DOHH2 (cell line): ENCODE data around the gene NTNG1.

ENCODE experiments used
- H3F3A ChIP-seq: fragments of 200-600 bp; sonication (generic), shearing (Covaris generic); 2 replicates; pipeline ENCODE4 v1.6.0; 2016; ENCODE audit warnings: antibody characterized with exemption, mild to moderate bottlenecking; ENCODE audit not compliant: control insufficient read depth, insufficient read depth
- H3K27ac ChIP-seq: fragments of 200-600 bp; sonication (generic); 2 replicates; pipeline ENCODE4 v1.5.1; 2014; ENCODE audit warnings: low read depth, mild to moderate bottlenecking, low read length, moderate library complexity
- H3K27me3 ChIP-seq: fragments of 200-600 bp; sonication (generic); 2 replicates; pipeline ENCODE4 v1.6.1; 2014; ENCODE audit warnings: mild to moderate bottlenecking, low read length, mixed read lengths; ENCODE audit not compliant: control insufficient read depth
- H3K36me3 ChIP-seq: fragments of 200-600 bp; sonication (generic); 2 replicates; pipeline ENCODE4 v1.6.1; 2014; ENCODE audit warnings: mild to moderate bottlenecking, low read length, moderate library complexity, mixed read lengths; ENCODE audit not compliant: control insufficient read depth
- H3K4me1 ChIP-seq: fragments of 200-600 bp; sonication (generic); 2 replicates; pipeline ENCODE4 v1.6.1; 2014; ENCODE audit warnings: mild to moderate bottlenecking, low read length, mixed read lengths; ENCODE audit not compliant: control insufficient read depth
- H3K4me2 ChIP-seq: fragments of 200-600 bp; sonication (generic); 2 replicates; pipeline ENCODE4 v1.6.0; 2014; ENCODE audit warnings: mild to moderate bottlenecking, low read length, moderate library complexity
- H3K4me3 ChIP-seq: fragments of 200-600 bp; sonication (generic); 2 replicates; pipeline ENCODE4 v1.5.1; 2014; ENCODE audit warnings: mild to moderate bottlenecking, low read length, mixed read lengths
- H3K79me2 ChIP-seq: fragments of 200-600 bp; sonication (generic); 2 replicates; pipeline ENCODE4 v1.6.1; 2014; ENCODE audit warnings: mild to moderate bottlenecking, low read length, mixed read lengths; ENCODE audit not compliant: control insufficient read depth
- H3K9me2 ChIP-seq: fragments of 200-600 bp; sonication (generic); replicated peaks from 2 replicates; pipeline ENCODE4 v1.6.1; 2014; ENCODE audit warnings: mild to moderate bottlenecking, low read length, mixed read lengths; ENCODE audit not compliant: control insufficient read depth
- H3K9me3 ChIP-seq: fragments of 200-600 bp; sonication (generic); 2 replicates; pipeline ENCODE4 v1.6.1; 2014; ENCODE audit warnings: antibody characterized with exemption, low read length, mixed read lengths; ENCODE audit not compliant: control insufficient read depth, insufficient read depth
- H4K20me1 ChIP-seq: fragments of 200-600 bp; sonication (generic); 2 replicates; pipeline ENCODE4 v1.6.0; 2014; ENCODE audit warnings: low read depth, mild to moderate bottlenecking, antibody characterized with exemption, low read length, moderate library complexity; ENCODE audit not compliant: control insufficient read depth, insufficient read depth
- EZH2phosphoT487 ChIP-seq: fragments of 200-600 bp; sonication (generic); IDR thresholded peaks from 2 replicates; pipeline ENCODE4 v1.6.1; 2017; ENCODE audit warnings: borderline replicate concordance, mild to moderate bottlenecking, antibody characterized with exemption, low read length, moderate library complexity, mixed read lengths
- TF ChIP-seq, protein P1 (sequence below): fragments of 200-600 bp; sonication (generic); IDR thresholded peaks from one replicate; pipeline ENCODE4 v1.5.1; 2014; ENCODE audit warnings: antibody characterized with exemption, mild to moderate bottlenecking, low read depth, low read length; ENCODE audit not compliant: poor library complexity, severe bottlenecking

The NTNG1 gene

DNA sequence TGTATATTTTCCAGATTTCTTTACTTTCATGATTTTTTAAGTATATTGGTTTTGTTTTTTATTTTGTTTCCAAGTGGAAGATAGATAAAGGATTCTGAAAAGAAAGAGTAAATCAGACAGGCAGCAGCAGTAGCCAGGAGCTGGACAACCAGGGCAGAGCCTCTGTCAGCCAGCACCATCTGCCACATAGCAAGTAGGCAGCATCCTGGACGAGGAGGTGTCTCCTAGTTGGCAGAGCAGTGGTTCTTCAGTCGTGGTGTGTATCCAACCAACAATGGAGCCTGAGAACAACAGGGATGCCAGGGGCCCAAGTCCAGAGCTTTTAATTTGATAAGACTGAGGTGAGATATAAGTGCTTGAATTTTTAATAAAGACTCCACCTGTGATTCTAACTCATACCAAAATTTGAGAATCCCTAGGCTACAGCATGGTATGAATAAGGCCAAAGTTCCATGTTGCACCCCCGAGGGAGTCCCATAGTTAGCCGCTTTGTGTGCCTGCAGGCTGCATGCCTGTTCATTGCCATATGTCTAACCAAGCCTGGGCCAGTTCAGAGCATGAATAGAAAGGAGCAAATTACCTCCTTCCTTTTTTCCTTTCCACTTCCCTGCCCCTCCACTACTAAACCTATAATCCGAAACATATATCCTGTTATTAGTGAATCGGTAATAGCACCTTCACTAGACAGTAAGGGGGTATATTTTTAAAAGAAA, 153.2 kb downstream of the NTNG1 start:
- no peaks in the 10 kb centered on the region for H3K27me3 ChIP-seq
- H4K20me1 ChIP-seq, result no peaks in the 10 kb centered on the region
- no peaks in the 10 kb centered on the region for H3K36me3 ChIP-seq
- no peaks in the 10 kb centered on the region for H3F3A ChIP-seq
- H3K79me2 ChIP-seq, result no peaks in the 10 kb centered on the region
- no peaks in the 10 kb centered on the region for H3K9me3 ChIP-seq
- H3K27ac ChIP-seq, result no peak overlapping the region
- no peak for TF ChIP-seq EZH2phosphoT487
- TF ChIP-seq, protein P1, sequence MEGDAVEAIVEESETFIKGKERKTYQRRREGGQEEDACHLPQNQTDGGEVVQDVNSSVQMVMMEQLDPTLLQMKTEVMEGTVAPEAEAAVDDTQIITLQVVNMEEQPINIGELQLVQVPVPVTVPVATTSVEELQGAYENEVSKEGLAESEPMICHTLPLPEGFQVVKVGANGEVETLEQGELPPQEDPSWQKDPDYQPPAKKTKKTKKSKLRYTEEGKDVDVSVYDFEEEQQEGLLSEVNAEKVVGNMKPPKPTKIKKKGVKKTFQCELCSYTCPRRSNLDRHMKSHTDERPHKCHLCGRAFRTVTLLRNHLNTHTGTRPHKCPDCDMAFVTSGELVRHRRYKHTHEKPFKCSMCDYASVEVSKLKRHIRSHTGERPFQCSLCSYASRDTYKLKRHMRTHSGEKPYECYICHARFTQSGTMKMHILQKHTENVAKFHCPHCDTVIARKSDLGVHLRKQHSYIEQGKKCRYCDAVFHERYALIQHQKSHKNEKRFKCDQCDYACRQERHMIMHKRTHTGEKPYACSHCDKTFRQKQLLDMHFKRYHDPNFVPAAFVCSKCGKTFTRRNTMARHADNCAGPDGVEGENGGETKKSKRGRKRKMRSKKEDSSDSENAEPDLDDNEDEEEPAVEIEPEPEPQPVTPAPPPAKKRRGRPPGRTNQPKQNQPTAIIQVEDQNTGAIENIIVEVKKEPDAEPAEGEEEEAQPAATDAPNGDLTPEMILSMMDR, result no peak
- no peaks in the 10 kb centered on the region for H3K4me1 ChIP-seq
- H3K9me2 ChIP-seq, result no peaks in the 10 kb centered on the region
- no peak overlapping the region for H3K4me3 ChIP-seq
- no peak overlapping the region for H3K4me2 ChIP-seq

DNA sequence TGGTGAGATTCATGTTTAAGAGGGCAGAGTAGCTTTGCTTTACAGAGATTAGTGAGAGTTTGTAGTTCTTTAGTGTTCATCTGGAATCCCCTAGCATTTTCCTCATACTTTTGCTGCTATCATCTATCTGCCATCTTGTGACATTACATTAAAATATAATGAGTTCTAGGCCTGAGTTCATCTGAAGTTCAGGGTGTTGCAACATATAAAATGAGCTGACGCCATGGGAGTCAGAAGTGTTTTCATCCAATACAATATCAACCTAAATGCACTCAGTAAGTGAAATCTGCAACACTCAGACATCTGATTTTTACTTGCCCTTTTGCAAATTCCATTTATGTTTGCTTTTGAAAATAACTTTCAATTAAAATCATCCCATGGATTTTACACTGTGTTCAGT, 153.8 kb downstream of the NTNG1 start:
- no peaks in the 10 kb centered on the region for H3K27me3 ChIP-seq

DNA sequence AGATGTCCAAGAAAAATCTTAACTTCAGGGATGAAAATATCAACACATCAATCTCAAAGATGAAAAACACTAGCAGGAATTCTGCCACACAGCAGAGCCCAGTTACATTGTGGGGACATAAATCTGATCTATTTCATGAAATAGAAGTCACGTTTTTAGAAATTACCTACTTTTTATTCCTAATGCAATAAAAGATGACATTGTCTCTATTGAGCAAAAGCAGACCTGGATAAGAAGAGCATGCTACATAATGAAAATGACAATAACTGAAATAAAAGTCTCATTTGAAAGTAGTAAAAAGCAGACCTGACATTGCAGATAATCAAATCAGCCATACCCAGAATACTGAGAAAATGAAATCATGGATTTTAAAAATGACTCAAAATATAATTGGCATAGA, 156.8 kb downstream of the NTNG1 start:
- Histone ChIP-seq H3K4me1 (no peaks in the 10 kb centered on the region), H4K20me1 (no peaks in the 10 kb centered on the region), H3F3A (no peaks in the 10 kb centered on the region), H3K36me3 (no peaks in the 10 kb centered on the region), H3K9me3 (no peaks in the 10 kb centered on the region), H3K79me2 (no peaks in the 10 kb centered on the region), H3K27ac (no peak overlapping the region), H3K4me3 (no peak overlapping the region), H3K9me2 (no peaks in the 10 kb centered on the region), H3K27me3 (no peaks in the 10 kb centered on the region), H3K4me2 (no peak overlapping the region)
- TF ChIP-seq, protein P1, result no peak
- no peak for TF ChIP-seq EZH2phosphoT487

More for the DNA sequence above, 153.8 kb downstream of the NTNG1 start:
- H3F3A ChIP-seq, result no peaks in the 10 kb centered on the region
- H3K9me3 ChIP-seq, result no peaks in the 10 kb centered on the region
- no peak overlapping the region for H3K27ac ChIP-seq
- no peaks in the 10 kb centered on the region for H4K20me1 ChIP-seq
- H3K4me3 ChIP-seq, result no peak overlapping the region
- no peaks in the 10 kb centered on the region for H3K4me1 ChIP-seq
- no peaks in the 10 kb centered on the region for H3K9me2 ChIP-seq
- H3K36me3 ChIP-seq, result no peaks in the 10 kb centered on the region
- TF ChIP-seq, protein P1, result no peak
- TF ChIP-seq EZH2phosphoT487, result no peak
- H3K79me2 ChIP-seq, result no peaks in the 10 kb centered on the region
- H3K4me2 ChIP-seq, result no peak overlapping the region
